GM19240 (cell line): ENCODE data around the gene PIP5K1C.
A peak's percentile ranks its signal among the peaks of the same experiment; 100 is the strongest.

Experiments used
- DNase-seq: peaks from one replicate; pipeline ENCODE4 v3.0.0; 2011; ENCODE audit warnings: low spot score; ENCODE audit not compliant: insufficient read length

Gene PIP5K1C

DNA sequence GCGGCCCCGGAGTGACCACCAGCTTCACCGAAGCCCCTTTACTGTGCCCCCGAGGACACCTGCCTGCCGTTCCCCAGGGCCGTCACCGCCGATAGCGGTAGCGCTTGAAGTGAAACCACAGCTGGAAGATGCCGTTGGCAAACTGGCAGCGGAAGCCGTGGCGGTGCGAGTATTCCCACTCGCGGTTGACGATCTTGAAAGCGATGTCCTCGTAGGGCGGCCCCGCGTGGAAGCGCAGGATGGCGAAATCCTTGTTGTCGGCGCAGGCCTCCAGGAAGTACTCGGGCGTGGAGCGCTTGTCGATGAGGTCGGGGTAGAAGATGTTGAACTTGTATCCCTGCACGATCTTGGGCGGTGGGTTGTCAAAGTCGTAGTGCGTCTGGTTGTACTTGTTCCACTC, 88.4 kb downstream of the PIP5K1C start:
- DNase-seq: no peak

DNA sequence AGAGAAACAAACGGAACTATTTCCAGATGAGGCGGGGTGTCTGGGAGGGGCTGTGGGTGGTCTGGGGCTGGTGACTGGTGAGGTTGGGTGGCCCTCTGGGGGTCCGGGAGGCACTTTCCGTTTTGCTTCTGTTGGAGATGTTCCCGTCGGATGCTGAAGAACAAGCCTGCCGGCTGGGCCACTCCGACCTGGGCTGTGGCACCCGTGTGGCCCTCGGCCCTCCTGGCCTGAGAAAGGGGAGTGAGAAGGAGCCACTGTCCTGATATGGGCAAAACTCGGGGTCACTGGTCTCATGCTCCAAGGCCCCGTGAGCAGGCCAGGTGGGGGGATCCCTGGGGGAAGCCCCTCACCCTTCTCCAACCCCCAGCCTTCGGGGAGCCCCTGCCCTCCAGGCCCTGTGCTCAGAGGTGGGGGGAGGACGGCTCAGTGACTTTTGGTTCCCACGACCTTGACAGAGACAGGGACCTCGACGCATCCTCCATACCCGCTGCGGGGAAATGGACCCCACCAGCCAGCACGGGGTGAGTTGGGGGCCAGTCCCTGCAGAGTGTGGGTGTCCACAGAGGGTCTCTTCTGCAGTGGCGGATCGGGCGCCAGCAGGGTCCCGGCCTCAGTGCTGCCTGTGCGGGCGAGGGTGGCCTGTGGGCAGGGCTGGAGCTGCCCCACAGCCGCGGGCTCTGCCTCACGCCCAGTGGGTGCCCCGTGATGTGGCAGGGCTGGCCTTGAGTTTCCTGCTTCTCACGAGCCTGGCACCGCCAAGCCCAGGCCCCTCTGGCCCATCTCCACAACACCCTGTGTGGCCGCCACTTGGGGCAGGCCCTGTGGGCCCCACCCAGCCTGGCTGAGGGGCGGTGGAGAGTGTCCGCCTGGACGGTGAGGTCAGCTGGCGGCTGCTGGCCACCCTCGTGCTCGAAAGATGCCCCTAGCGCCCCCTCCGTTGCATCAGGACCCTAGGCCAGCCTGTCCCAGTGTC, 89.2 kb downstream of the PIP5K1C start:
- no peak for DNase-seq

DNA sequence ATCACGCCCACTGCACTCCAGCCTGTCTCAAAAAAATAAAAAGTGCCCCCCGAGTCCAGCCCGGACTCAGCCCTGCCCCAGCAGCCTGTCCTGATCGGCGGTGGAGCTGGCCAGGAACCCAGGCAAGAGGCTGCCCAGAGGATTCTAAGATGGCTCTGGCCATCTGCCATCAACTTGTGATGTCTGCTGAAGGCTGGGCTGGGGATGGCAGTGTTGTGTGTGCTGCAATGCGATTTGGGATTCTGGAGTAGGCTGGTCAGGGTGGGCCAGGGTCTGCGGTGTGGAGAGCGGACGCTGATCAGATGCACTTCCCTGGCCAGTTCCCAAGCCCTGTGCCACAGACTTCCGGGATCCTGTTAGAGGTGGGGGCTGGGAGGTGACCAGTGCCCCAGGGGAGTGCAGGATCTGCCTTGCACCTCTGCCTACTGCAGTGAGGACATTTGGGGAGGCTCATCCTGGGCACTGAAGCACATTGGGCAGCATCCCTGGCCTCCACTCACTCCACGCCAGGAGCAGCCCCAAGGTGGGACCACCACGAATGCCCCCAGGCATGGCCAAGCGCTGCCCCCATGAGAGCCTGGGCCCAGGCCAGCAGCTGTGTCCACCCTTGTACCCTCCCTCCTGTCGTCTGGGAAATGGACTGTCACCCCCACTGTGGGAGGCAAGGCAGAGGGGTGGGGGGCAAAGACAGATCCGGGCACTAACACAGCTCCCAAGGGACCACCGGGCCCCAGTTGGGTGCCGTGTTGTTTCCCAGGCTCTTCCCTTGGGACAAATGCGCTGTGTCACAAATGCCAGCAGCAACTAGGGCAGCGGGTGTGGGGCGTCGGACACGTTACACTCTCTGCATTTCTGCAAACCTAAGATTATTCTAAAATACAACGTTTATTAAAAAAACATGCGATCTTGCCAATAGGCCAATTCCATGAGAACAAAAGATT, 90.2 kb downstream of the PIP5K1C start:
- no peak for DNase-seq

DNA sequence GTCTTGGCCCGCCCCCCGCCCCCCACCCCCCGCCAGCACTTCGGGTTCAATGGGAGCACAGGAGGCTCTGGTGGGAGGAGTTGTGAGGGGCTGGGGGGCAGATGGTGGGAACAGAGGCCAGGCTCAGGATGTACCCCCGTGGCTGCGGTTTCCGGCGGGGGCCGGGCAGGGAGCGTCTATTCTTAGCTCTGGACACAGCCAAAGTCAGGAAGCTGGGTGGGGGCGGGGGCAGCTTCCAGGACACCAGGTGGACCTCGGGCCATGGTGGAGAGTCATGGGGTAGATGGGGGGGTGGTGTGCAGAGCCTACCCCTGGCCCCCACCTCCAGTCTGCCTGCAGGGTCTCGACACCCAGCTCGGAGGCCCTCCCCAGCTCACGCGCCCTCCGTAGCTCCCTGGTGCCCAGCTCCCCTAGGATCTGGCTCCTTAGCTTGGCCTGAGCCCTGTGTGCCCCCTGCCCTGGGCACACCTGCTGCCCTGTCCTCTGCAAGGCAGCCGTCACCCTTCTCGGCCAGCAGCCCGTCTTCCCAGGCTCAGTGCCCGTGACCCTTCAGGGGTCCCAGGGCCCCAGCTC, 91.4 kb downstream of the PIP5K1C start:
- no peak for DNase-seq

DNA sequence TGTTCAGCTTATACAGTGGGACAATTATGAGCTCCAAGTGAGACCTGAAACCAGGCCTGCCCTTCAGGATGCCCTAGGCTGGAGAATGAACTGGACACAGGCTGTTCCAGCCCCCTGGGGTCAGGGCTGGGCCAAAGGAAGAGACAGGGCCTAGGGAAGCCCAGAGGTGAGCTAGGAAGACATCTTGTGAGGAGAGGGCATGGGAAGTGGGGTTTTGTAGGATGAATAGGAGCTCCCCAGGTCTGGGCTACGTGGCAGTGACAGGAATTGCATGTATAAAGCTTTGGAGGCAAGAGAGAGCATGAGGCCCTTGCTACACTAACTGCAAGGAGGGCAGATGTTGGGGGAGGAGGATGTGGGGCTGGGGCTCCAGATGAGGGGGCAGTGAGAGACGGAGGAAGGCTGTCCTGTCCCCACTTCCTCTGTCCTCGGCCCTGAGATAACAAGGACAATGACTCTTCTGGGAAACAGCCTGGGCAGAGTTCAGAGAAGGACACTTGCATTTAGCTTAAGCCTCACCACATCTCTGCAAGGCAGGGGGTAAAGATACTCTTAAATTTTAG, 92.1 kb downstream of the PIP5K1C start:
- DNase-seq: no peak

DNA sequence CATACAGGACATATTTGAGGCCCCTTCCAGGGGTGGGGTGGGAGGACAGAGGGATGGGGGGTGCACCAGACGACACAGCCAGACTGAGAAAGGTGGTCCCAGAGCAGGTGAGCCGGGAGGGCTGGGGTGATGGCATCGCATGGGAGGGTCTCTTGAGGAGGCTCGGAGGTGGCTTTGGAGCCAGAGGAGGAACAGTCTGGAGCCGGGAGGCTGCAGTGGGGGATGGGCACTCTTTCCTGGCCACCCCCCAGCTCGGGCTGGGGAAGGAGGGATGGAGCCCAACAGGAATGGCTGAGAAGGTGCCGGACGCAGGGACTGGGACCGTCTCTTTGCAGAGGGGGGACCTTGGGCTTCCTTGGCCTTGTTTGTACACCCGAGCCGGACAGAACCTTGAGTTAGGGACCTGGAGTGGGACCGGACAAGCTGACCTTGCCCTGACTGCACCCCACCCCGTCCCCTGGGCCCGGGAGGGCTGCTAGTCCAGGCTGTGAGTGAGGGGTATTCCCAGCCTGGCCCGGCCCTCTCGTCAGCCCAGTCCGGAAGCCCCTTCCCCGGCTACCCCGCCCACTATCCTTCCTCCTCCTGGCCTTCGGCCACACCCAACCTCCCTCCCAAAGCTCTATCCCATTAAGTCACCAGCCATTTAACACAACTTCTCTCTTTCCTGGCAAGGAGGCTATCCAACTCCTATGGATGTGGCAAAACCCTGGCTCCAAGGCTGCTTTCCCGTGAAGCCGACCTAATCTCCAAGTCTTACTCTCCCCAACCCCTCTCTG, 92.8 kb downstream of the PIP5K1C start:
- DNase-seq: no peak

DNA sequence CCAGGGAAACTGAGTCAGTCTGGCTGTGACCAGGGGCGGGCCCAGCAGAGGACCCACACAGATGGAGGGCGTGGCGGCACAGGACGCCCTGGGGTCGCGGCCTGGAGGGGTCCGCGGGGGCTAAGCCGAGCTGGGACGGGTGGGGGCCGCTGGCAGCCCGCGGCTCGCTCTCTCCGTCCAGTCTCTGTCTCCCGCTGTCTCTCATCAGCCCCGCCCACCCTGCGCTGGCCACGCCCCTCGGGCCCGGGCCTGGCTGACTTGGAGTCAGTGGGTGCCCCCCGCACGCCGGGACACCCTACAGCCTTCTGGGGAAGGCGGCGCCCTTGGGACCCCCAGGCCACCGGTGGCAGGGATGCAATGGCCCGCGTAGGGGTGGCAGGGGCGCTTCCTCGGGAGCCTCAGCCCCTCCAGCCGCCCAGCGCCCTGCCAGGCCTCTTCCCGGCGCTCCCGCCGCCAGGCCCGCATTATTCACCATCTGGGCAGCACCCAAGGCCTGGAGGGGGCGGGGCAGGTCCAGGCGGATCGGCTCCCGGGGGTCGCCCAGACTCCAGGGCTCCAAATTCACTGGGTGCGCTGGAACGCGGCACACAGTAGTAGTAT, 93.5 kb downstream of the PIP5K1C start, which contains the start of gene TBXA2R:
TBXA2R (minus strand) TSS at position 186 of the 600 bp plus-strand sequence. CDS start 6,241 bp downstream, outside the sequence.
- DNase-seq: peak; percentile 71

DNA sequence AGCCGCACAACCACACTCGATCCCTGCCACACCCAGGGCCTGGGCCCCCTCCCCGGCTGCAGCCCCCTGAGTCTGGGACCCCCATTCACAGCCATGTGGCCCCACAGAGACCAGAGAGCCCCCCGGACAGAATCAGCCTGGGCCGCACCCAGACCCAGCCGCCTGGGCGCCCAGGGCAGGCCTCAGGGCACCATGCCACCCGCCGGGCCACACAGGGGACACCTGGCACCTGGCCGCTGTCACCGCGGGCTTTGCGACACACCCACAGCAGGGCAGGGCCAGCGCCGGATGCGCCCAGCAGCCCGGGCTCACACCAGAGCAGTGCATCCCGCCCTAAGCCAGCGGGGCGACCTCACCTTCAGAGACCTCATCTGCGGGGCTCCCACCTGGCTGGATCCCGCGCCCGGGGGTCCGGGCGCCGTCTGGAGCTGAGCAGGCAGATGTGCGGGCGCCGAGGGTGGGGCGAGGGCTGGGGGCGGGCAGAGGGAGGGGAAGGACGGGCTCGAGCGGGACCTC, 94.0 kb downstream of the PIP5K1C start:
- no peak for DNase-seq

DNA sequence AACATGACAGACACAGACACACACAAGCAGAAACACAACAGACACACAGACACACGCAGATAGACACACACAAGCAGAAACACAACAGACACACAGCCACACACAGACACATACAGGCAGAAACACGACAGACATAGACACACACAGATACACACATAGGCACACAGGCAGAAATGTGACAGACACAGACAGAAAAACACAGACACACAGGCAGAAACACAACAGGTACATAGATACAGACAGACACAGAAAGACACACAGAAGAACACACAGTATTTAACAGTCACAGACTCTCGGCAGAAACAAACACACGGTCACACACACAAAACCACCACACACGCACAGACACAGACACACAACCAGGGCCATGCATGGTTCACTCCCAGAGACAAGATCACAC, 94.5 kb downstream of the PIP5K1C start:
- DNase-seq: no peak

DNA sequence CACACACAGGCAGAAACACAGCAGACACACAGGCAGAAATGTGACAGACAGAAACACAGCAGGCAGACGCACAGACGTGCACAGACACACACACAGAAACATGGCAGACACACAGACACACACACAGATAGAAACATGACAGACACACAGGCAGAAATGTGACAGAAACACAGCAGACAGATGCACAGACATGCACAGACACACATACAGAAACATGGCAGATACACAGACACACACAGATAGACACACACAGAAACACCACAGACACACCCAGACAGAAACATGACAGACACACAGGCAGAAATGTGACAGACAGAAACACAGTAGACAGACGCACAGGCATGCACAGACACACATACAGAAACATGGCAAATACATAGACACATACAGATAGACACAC, 94.9 kb downstream of the PIP5K1C start:
- no peak for DNase-seq

DNA sequence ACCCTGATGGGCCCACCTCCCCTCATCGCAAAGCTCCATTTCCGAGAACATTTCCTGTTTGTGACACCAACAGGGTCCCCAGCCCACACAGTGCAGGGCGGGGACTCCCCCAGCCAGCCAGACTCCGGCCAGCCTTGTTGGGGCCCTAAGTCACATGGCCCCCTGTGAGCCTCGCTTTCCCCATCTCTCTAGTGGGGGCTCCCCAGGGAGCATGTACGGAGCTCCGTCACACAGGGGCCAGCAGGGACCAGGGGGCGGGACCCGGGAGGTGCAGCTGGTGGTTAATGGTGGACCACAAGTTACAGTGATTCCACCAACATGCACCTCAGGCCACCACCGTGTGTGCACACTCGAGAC, 95.3 kb downstream of the PIP5K1C start:
- no peak for DNase-seq

DNA sequence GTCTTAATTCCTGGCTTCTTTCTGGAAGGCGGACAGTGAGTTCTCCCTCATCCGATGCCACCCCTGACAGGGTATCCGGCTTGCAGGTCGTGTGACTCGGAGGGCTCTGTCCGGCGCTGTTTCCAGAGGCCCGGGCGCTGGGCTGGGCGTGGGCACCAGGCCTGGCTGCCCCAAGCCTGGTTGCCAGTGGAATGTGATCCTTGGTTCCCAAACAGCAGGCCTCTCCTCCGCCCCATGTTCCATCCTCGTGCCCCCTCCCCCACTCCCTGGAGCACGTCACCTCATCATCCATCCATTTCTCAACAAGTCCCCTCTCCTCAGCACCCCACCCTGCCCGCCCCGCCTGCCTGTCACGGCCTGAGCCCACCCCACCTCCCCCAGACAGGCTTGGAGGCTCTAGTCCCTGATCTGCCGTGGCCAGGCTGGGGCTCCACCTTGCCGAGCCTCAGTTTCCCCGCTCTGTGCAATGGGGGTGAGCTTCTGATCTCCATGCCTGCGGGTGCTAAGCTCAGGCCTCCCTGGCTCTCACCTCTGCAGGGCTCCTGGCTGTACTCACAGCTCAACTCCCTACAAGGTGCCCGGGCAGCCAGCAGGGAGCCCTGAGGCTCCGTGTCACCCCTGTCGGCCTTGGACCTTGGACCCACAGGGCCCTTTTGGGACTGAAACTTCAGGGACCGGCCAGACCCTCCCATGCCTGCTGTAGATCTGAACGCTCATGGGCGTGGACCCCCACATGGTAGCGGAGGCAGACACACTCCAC, 95.9 kb downstream of the PIP5K1C start:
- no peak for DNase-seq

DNA sequence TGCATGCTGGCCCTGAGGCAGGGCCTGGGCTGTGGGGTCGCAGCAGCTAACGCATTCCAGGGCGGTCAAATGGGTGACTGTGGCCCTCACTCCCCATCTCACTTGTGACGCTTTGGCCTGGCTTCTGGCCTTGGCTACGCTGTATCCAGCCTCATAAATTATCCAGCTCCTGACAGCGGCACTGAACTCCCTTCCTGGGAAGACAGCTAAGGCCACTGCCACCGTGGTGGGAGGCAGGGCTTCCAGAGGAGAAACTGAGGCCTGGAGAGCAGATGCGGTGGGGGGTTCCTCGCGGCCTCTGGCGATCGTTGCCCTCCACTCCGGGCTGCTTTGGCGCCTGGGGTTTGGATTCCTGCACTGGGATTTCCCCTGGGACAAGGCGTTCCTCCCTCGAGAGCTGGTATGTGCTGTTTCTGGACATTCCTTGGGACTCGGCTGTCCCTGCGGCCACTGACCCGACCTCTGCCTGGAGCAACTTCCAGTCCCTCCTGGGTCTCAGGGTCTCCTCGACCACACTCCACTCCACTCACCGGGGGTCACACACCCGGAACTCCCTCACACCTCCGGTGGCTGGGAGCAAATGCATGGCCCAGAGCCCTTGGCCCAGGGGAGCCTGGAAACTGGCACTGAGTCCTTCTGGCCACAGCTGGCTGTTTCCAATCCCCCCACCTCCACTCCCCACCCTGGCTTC, 97.0 kb downstream of the PIP5K1C start:
- no peak for DNase-seq

DNA sequence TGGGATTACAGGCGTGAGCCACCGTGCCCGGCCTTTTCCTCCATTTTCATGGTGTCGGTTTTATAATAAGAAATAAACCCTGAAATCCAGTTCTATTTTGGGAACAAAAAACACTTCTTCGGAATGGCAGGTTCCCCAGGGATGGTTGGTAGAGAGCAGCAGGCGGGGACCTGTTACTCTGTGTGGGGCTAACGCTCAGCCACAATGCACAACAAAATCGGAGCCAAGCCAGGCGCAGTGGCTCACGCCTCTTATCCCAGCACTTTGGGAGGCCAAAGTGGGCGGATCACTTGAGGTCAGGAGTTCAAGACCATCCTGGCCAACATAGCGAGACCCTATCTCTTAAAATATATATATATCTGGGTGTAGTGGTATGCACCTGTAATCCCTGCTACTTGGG, 99.2 kb downstream of the PIP5K1C start:
- DNase-seq: no peak

DNA sequence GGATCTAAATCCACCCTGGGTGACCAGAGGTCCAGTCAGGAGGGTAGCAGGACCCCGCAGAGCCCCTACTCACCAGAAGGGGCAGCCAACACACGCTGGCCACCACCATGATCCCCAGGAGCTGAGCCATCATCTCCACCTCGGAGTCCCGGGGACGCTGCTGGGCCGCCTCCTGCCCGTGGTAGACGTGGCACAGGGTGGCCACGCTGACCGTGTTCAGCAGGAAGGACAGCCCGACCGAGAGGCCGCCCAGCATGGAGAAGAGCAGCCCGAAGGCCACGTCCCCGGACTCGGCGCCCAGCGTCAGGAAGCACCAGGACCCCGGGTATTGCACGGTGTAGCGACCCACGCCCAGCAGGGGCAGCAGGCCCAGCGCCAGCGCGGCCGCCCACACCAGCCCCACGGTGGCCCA, 100.5 kb downstream of the PIP5K1C start:
- DNase-seq: no peak

DNA sequence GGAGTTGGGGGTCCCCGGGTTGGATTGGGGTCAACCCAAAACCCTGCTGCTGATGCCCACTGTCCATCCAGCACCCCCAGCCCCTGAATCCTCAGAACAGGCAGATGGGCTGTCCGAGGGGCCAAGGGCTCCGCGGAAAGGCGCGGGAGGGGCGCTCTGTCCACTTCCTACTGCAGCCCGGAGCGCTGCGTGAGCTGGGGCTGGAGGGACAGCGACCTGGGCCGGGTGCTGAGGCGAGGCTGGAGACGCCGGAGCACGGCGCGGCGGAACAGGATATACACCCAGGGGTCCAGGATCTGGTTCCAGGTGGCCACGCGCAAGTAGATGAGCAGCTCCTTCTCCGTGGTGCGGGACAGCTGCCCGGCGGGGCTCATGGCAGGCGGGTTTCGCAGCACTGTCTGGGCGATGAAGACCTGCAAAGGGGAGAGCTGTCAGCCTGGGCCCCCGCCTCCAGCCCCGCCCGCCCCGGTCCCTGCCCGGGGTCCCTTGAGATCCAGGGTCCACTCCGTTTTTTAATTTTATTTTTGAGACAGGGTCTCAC, 104.7 kb downstream of the PIP5K1C start:
- no peak for DNase-seq

DNA sequence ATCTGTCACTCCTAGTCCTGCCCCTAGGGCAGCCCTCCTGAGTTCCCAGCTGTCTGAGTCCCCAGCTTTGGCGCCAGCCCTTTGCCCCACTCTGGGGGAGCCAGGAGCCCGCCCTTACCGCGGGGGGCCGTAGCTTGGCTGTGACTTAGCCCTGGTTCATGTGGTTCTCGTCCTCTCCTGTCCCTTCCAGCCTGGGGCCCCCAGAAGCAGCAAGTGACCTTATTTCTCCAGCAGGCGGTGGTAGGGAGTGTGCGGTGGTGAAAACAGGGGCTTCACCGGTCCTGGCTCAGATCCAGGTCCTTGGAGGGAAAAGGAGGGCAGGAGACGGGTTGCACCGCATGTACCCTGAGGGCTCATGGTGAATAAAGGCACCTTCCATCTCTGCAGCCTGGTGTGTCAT, 107.1 kb downstream of the PIP5K1C start:
- no peak for DNase-seq

DNA sequence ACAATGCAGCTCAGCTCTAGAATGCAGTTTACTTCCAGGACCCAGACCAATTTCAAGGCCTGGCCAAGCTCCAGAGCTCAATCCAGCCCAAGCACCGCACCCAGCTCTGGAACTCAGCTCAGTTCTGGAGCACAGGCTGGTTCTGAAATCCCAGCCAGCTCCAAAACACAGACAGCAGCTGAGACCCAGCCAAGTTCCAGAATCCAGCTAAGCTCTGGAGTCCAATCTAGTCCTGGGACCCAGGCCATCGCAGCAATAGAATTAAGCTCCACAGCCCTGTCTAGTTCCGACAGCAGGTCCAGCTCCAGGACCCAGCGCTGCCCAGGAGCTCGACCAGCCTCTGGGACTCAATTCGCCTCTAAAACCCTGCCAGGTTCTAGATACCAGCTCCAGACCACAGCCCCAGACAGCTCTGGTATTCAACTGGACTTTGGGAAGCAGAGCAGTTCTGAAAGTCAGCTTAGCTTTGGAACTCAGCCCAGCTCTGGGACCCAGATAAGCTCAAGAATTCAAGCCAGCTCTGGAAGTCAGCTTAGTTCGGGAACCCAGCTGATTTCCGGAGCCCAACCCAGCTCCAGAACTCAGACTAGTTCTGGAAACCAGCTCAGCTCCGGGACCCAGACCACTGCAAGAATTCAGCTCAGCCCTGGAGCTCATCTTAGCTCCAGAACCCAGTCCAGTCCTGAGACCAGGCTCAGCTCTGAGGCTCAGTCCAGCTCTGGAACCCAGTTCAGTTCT, 108.2 kb downstream of the PIP5K1C start:
- DNase-seq: no peak
